HL-60 (cell line): ENCODE results near the gene STON1.

Experiments used
- CTCF ChIP-seq: IDR thresholded peaks from one replicate; pipeline ENCODE4 v1.5.1; 2011; ENCODE audit warnings: low read length, control low read depth, inconsistent platforms; ENCODE audit not compliant: insufficient read depth
- GABPA ChIP-seq: IDR thresholded peaks from 2 replicates; pipeline ENCODE4 v1.6.1; 2012; ENCODE audit warnings: low read depth
- POLR2AphosphoS5 ChIP-seq: IDR thresholded peaks from 2 replicates; pipeline ENCODE4 v1.6.1; 2012; ENCODE audit warnings: low read depth
- REST ChIP-seq: IDR thresholded peaks from 2 replicates; pipeline ENCODE4 v1.6.1; 2012; ENCODE audit warnings: low read depth; ENCODE audit not compliant: insufficient replicate concordance

GRCh38 chr2:48635786-48636185, 105.8 kb downstream of the STON1 start:
- no peak for TF ChIP-seq CTCF
- no peak for TF ChIP-seq GABPA
- TF ChIP-seq REST: no peak
- TF ChIP-seq POLR2AphosphoS5: no peak
